Activated T-cell treated with anti-CD3 and anti-CD28 coated beads, Interleukin-2, amount 50 U/mL, for 1 hour (primary cell): ENCODE measurements around the gene LRP1B.

Experiments
- DNase-seq: peaks from one replicate; pipeline ENCODE4 v3.0.0-alpha.2; 2020

Gene LRP1B

DNA sequence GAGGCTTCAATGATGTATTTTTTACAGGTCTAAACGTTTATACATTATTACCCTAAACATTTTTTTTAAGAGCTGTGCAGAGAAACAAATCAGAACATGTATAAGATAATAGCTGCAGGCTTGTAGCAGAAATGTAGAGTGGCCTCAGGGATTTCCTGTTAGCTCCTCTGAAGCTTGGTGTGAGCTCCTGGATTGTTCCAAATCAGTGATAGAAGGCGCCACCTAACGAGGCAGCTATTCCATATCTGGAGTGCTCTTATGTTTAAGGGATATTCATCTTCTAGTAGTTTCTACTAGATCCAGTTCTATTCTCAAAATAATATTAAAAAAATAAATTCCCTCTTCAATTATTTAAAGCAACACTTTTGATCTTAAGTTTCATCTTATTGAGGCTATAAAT, 93.1 kb downstream of the LRP1B start:
- no peak for DNase-seq

DNA sequence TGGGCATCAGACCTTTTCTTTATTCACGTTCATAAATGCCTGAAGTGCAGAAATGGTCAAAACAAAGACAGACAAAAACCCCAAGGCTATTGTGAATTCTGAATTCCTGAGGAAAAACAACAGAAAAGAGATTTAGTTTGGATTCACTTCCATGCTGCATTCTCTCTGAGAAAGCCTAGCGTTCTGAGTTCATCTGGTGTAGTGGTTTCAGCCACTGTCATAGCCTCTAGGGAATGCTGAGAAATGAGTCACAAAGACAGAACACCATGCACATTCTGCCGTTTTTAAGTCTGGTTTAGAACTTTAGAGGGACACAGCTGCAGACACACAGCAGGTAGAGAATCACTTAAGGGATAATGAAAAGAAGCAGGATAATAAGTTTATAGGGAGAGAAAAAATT, 93.8 kb downstream of the LRP1B start:
- no peak for DNase-seq

DNA sequence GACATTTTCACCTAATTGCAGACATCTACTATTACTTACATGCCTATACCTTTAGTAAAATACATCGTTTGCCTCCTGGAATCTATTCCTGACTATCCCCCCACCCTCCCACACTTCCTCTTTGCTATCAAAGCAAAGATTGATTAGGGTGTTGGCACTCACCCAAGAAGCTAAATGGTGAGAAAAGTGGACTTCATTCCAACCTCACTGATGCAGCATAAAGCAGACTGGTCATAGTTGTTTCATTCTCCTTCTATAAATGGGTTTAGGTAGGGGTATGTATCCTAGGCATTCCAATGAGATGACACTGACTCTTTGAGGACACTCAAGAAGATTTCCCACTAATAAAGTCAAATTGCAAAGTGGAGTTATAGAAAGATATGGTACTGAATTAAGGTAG, 97.4 kb downstream of the LRP1B start:
- no peak for DNase-seq

- DNase-seq, result no peak
Measured at GRCh38 chr2:142031656-142032055, 99.2 kb downstream of the LRP1B start.

GRCh38 chr2:142030735-142031134, 100.1 kb downstream of the LRP1B start:
- DNase-seq, result no peak

DNA sequence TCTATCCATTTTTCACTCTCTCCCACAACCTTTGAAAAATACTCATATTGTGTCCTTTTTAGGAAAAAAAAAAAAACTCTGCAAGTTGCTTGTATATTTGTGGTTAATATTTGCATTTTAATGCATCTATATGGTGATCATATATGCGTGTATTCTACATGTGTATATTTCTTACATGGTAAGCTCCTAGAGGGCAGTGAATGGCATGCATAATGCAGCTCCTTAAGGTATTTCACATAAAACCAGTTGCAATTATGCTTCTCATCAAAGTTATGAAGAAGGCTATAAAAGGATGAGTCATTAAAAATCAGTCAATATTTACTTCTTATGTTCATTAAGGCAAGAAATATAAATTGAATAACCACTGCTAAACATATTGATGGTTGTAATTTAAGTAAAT, 100.8 kb downstream of the LRP1B start:
- DNase-seq, result no peak

DNA sequence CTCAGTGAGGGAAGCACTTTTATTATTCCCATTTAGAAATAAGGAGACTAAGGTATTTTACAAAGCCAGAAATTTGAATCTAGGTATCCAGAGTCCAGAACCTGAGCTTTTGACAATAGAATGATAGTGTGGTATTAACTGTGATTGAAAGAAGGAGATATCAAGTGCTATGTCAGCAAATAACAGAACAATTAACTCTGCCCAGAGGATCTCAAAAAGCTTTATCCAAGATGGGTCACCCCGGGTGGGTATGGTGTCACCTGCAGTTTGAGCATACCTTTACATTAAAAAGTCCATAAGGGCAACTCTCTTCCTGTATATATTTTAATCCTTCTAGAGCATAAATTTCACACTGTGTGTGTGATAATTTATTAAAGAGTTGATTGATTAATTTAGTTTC, 105.4 kb downstream of the LRP1B start:
- DNase-seq, result no peak

DNA sequence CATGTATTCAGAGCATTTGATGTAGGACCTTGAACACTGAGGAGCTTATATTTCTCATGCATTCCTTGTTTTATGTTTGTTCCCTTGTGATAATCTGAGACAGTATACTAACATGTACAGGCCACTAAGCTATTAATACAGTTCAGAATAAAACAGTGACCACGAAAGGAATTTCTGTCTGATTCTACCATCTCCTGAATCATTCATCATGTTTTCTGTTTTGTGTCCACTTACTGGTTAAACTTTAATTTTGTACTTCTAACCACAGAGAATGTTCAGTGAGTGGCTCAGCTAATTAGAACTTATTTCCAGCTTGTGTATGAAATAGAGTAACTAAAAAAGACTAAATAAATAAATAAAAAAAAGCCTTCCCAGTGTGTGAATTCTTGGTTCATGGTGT, 110.4 kb downstream of the LRP1B start:
- DNase-seq, result no peak

GRCh38 chr2:142014536-142014935, 116.3 kb downstream of the LRP1B start:
- no peak for DNase-seq

DNA sequence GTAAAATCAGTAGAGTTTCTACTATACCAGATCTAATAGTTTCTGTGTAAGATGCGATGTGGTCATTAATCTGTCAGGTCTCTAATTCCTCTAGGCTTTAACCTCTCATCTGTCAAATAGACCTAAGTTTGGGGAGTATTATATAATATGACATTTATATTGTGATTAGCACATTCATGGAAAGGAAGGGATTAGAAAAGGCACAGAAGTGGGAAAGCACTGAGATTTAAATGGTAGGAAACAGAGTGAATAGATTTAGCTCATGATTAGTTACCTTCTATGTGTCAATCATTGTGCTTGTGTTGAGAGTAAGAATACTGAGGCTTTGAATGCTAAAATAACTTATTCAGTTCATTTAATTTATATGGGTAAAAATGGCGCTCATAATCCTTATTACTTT, 118.0 kb downstream of the LRP1B start:
- no peak for DNase-seq

DNA sequence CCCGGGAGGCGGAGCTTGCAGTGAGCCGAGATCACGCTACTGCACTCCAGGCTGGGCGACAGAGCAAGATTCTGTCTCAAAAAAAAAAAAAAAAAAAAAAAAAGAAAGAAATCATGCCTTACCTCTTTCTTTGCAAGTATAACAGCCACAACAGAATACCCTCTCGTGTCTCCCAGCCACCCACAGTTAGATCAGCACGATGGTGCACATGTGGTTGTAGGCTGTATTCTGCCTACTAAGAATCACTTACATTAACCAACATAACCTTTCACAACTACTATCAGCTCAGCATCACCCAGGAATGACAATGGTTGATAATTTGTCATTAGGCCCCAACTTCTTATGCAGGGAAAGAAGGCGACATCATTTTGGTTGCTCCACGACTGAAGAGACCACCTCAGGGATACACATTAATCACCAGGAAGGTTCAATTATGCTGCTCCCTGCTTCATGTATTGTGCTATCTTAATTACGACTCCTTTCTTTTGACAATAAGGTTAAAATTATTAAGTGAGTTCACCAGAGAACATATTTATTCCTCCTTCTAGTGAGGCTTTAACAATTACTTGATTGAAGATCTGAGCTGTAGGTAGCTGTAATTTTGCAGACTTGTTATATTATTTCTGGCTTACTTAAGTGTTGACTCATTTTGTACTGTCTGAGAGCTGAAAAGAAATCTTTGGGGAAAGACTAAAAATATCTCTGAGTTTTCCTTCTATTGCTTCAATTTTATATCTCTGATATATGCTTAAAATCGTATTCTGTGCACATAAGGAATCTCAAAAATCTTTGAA, 120.1 kb downstream of the LRP1B start:
- DNase-seq, result no peak

DNA sequence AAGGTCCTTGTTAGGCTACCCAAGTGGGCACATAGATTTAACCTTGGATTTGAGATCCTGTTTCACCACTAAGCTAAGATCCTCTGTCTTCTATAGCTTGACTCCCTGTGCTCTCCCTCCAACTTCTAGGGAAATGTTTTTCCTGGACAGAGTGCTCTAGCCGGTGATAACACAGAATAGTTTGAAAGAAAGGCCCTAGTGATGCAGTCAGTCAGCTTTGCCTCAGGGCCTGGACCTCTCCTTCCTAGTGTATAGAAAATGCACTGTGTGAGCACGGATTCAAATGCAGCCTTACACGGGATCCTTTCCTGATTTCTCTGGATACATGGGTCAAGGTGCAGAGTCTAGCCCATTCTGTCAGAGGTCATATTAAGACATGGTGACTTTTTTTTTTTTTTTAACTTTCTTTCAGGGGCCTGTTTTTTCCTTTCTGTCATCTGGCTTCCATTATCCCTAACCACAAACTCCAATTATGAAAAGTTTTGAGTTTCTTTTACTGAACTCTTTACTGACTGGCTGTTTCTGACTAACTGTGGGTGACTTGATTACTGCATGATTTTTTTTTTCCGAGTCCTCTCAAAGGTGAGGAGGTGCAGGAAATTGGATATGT, 122.6 kb downstream of the LRP1B start:
- DNase-seq, result no peak

DNA sequence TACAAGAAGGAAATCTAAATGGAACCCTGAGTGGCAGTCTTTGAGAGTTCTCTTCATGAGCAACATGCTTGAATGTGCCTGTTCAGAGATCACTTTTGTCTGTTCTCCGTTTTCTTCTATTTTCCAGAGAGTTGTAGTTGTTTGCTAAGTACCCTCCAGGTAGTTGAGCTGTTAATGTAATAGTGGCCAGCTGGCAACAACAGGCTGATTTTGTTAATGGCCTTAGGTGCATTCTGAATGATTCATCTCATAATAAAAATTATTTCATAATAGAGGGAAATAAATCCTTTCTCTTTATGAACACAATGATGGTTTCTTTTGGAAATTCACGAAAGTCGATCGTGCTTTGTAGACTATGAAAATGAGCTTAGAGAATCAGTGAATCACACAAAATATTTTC, 136.8 kb downstream of the LRP1B start:
- no peak for DNase-seq

DNA sequence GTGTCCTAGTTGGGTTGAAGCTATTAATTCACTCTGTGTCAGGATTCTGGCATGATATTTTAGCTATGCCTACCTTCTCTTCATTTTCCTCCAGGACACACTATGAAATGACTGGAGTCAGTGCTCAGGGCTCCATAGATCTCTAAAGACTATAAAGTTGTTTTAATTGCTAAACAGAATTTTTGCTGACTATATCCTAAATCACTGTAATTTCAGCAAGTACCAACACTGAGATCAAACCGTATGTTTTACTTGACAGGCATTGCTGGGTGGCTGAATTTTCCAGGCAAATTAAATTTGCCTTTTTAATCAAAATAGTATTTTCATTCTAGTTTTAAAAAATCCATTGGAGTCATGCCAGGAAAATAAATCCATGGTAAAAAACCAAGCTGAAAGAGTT, 138.1 kb downstream of the LRP1B start:
- no peak for DNase-seq

DNA sequence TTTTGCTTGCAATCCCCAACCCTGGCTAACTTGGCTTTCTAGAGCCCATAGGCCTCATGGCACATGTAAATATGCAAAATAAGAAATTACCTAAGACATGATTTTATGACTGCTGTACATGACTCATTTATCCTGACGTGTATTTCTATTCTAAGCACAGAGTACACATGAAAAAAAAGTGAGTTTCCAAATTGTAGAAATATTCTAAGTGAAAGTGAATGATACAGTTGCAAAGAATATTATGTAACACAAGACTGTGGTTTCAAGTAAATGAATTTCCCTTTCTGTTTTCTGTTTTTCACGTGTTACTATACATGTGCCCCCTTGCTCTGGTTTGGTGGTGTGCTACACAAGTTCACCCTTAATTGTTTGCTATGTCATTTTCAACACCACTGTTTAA, 162.4 kb downstream of the LRP1B start:
- no peak for DNase-seq

DNA sequence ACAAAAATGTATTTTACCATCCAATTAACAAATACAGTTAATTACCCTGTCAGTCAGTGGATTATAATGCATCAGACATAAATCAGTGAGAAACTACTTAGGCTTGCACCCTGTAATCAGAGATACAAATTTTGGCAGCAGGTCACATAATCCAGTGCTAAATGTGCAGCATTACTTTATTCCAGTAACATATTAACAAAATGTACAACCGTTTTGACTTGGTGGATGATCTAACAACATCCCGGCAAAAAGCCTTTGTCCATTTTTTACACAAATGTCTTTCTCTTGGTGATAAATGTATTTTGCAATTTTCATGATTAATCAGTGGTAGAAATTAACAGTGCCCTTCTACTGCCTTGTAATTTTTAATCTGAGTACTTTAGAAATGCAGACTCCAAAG, 162.8 kb downstream of the LRP1B start:
- no peak for DNase-seq

- DNase-seq, result no peak
Measured at GRCh38 chr2:141967503-141967902, 163.3 kb downstream of the LRP1B start.

DNA sequence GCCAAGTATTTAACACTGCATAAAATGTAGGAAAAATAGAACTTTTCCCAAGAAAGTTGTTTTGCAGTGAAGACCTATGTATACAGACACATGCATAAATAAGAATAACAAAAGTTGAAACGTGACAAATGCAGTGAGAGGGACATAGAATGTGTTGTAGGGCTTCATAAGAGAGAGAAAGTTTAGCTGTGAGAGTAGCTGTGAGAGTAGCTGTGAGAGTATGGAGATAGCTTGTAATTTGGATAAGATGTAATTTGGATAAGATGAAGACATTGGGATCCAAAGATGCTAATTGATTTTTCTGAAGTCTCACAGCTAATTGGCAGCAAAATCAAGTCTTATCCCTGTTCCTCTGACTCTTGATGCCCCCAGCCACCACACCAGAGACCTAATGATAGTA, 170.9 kb downstream of the LRP1B start:
- DNase-seq, result no peak

DNA sequence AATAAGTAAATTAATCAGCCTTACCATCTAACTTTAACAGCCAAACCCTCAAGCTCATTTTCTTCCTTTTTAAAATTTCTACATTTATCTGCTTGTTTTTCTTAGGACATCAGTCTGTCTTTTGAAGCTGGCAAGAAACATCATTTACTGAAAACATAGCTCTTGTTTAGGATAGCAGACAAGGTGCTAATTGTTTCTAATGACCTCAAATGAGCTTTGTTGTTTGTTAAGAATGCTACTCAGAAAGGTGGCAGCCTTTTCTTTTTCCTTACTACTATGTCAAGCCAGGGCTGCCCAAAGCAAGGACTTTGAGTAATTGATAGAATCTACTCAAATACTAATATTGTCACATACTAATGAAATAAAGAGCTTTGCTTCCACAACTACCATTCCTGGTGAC, 171.8 kb downstream of the LRP1B start:
- DNase-seq, result no peak

DNA sequence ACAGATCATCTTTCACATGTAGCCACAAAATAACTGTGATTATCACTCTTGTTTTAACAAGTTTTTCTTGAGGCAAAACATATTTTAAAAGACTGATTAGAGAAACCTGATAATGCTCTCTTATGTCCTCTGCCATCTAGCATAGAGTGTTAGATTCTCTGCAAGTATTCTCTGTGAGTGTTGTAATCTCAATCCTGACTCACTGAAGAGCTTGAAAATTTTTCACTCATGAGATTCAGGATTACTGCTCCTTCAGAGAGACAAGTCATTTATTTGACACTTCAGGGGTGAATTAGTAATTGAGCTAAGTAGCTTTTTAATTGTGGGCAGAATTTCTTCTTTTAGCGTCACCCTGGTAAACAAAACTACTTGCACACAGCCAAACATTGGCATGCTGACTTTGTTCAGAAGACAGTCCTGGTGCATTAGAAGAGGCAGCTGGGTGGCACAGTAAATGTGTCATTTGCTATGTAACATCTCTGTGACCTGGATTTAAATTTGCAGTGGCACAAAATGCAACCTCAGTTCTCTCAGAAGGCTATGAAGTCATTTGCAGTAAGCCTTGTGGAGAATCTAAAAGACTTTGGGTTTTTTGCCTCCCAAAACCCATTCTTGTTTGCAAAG, 172.9 kb downstream of the LRP1B start:
- DNase-seq, result no peak

GRCh38 chr2:141957321-141957720, 173.5 kb downstream of the LRP1B start:
- DNase-seq, result no peak

DNA sequence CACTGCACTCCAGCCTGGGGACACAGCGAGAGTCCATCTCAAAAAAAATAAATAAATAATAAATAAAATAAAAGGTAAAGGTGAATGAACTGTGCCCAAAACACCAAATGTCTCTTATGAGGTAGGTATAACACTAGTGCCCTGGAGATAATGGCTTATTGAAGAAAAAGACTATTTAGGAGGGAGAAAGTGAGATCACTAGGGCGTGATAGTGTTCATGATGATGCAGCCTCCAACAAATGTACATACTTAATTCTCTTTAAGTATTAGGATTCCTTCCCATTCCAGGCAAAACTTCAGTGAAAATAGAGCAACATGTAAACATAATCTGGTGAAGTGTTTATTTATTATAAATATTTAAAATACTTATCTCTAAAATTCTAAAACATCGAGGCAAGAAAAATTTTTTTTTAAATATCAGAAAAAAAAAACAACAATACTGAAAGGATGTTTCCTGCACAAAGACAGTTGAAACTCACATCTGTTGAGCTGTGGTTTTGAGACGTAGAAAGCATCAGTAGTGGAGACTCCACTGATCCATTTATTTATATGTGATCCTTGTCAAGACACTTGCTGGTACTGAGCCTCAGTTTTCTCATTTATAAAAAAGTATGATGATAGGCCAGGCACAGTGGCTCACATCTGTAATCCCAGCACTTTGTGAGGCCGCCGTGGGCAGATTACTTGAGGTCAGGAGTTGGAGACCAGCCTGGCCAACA, 183.3 kb downstream of the LRP1B start:
- no peak for DNase-seq

- no peak for DNase-seq
Measured at GRCh38 chr2:141946016-141946415, 184.8 kb downstream of the LRP1B start.

- DNase-seq, result no peak
Measured at GRCh38 chr2:141943918-141944317, 186.9 kb downstream of the LRP1B start.
